Measurements from ENCODE around the gene PTH2R.

Gene PTH2R

GRCh38 chr2:208454861-208455260 lies 48.3 kb downstream of the PTH2R start:
- ChIA-PET CTCF (no interaction called here), POLR2A (no interaction called here)
- H3K4me3 ChIP-seq (ENCODE audit: low read depth, low read length): no peak overlapping the region
- TF ChIP-seq CTCF (IDR thresholded peaks at IDR 0.05; ENCODE audit: insufficient read depth, low read length, missing control alignments): no peak
- DNase-seq (ENCODE audit: low read depth, low spot score): no peak

- CTCF ChIA-PET: no interaction called here
- no peak overlapping the region for H3K4me3 ChIP-seq (ENCODE audit: low read depth, low read length)
- no peak for DNase-seq (ENCODE audit: low read depth, low spot score)
- TF ChIP-seq CTCF (IDR thresholded peaks at IDR 0.05; ENCODE audit: insufficient read depth, low read length, missing control alignments): no peak
- POLR2A ChIA-PET: no interaction called here
These were observed 57.1 kb downstream of the PTH2R start for GRCh38 chr2:208463721-208464120.

- no peak for TF ChIP-seq CTCF (IDR thresholded peaks at IDR 0.05; ENCODE audit: insufficient read depth, low read length, missing control alignments)
- CTCF ChIA-PET: no interaction called here
- POLR2A ChIA-PET: no interaction called here
- no peak overlapping the region for H3K4me3 ChIP-seq (ENCODE audit: low read depth, low read length)
- no peak for DNase-seq (ENCODE audit: low read depth, low spot score)
These were observed 57.6 kb downstream of the PTH2R start for GRCh38 chr2:208464205-208464604.

- ChIA-PET CTCF (interaction anchor here (1.2 kb wide), 1 partner anchor 855 kb away, joined by 4 read pairs; no protein-coding TSS in a partner anchor), POLR2A (no interaction called here)
- TF ChIP-seq CTCF (IDR thresholded peaks at IDR 0.05; ENCODE audit: insufficient read depth, low read length, missing control alignments): peak; percentile 1
- no peak for DNase-seq (ENCODE audit: low read depth, low spot score)
- H3K4me3 ChIP-seq (ENCODE audit: low read depth, low read length): no peak overlapping the region
These were observed 59.7 kb downstream of the PTH2R start for GRCh38 chr2:208466151-208466919.

- POLR2A ChIA-PET: no interaction called here
- CTCF ChIA-PET: no interaction called here
- DNase-seq (ENCODE audit: low read depth, low spot score): no peak
These were observed 60.3 kb downstream of the PTH2R start for GRCh38 chr2:208466920-208467298.

GRCh38 chr2:208467564-208467963 lies 61.0 kb downstream of the PTH2R start:
- ChIA-PET CTCF (no interaction called here), POLR2A (no interaction called here)
- H3K4me3 ChIP-seq (ENCODE audit: low read depth, low read length): no peak overlapping the region
- TF ChIP-seq CTCF (IDR thresholded peaks at IDR 0.05; ENCODE audit: insufficient read depth, low read length, missing control alignments): no peak
- no peak for DNase-seq (ENCODE audit: low read depth, low spot score)

More at GRCh38 chr2:208466920-208467298, 60.3 kb downstream of the PTH2R start:
- TF ChIP-seq CTCF (IDR thresholded peaks at IDR 0.05; ENCODE audit: insufficient read depth, low read length, missing control alignments): no peak
- H3K4me3 ChIP-seq (ENCODE audit: low read depth, low read length): no peak overlapping the region

Data from AG04449 (cell line).